T follicular helper cell (primary cell): ENCODE measurements around the gene GRB2.
"Not testable (repeated sequence)": the region's sequence is repeated elsewhere in the genome, so short reads cannot be mapped to it uniquely, and the experiment has no call there.

Experiments used
- DNase-seq: peaks from one replicate; pipeline ENCODE4 v3.0.0-alpha.2; 2020; ENCODE audit warnings: low read depth

Gene GRB2

DNA sequence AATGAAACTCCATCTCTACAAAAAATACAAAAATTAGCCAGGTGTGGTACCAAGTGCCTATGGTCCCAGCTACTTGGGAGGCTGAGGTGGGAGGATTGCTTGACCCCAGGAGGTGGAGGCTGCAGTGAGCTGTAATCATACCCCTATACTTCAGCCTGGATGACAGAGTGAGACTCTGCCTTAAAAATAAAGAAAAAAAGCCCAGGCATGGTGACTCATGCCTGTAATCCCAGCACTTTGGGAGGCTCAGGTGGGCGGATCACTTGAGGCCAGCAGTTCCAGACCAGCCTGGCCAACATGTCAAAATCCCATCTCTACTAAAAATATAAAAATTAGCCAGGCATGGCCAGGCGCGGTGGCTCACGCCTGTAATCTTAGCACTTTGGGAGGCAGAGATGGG lies 125.3 kb downstream of the GRB2 start:
- not testable (repeated sequence) for DNase-seq

DNA sequence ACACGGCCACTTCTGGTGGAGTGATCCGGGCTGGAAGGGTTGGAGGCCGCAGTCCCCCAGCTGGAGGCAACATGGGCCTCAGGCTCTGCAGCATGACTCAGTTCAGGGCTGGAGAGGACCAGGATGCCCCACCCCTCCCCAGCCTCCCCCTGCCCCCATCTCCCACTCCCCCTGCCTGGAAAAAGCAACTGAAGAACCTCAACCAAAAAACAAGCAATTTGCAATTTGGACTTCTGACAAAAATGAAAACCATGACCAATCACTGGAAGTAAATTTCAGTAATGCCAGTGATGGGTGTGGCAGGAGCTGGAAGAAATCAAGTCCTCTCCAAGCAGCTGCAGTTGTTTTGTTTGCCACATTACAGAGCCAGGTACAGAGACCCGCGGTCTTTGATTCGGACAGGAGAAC lies 127.8 kb downstream of the GRB2 start:
- no peak for DNase-seq

DNA sequence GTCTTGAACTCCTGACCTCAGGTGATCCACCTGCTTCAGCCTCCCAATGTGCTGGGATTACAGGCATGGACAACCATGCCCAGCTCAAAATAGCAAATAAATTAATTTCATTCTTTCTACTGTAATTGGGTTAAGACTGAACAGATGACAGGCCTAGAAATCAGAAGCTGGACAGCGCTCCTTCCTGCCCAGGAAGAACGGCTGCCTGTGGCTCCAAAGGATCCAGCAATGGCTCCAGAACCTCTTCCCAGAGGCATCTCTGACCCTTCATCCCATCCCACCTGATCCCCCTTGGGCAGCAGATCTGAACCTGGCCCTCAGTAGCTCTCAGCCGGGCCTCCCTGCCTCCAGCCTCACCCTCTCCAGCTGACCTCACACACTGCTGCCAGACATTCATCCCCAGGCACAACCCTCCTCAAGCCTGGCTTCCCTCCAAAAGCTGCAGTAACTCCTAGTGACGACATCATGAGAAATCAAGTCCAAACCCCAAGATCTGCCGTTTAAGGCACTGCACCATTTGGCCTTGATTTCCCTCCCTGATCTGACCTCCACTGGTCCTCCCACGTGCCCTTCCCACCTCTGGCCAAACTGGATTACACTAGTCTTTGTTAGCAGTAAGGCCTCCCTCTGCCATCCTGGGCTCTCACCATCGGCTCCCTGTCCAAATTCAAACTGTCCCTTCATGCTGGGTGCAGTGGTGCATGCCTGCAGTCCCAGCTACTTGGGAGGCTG lies 131.3 kb downstream of the GRB2 start:
- DNase-seq = no peak

DNA sequence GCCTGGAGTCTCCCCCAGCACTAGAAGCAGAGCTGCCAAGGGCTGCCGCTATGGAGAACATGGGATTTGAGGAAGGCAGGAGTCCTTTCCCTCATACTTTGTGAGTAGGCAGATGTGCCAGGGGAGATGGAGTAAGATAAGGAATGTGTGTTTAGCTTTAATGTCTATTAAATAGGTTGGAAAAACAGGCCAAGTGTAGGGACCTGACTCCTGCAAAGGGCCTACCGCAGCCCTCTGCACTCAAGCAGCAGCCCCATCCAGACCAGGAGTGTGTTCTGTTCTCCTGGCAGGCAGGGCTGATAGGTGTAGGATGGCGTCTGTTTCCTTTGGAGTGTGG lies 132.7 kb downstream of the GRB2 start:
- DNase-seq = no peak

DNA sequence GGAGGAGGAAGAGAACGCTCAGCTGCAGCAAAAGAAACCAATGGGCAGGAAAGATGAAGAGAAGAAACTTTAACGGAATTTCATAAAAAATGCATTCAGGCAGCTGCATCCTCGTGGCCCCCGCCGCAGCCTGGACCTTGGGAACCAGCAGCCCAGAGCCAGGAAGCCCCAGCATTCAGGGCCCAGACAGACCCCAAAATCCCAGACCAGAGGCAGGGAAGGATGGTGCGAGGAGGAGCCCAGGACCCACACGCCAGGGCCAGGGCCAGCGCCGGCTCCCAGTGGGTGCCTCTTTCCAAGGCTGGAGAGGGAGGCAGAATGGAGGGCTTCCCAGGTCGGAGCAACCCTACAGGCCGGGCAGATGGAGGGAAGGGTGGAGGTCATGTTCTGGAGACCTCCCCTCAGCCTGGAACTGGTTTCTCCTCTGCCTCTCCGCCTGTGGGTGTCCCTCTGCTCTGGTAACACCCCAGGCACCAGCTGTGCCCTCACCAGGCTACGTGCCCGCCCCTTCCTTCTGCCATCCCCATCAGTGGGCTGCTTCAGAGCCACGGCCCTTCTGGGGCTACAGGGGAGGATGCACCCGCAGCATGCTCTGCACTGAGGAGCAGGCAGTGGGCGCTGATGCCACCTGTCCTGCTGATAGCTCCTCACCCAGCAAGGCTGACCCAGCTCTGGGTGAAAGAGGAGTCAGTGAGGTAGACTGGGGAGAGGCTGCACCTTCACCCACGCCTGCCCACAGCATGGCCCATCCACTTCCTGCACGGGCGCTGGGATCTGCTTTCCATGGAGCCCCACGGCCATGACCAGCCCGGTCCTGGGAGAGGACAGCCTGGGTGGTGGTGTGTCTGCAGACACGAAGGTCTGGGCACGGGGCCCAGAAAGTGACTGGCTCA lies 133.3 kb downstream of the GRB2 start:
- no peak for DNase-seq

DNA sequence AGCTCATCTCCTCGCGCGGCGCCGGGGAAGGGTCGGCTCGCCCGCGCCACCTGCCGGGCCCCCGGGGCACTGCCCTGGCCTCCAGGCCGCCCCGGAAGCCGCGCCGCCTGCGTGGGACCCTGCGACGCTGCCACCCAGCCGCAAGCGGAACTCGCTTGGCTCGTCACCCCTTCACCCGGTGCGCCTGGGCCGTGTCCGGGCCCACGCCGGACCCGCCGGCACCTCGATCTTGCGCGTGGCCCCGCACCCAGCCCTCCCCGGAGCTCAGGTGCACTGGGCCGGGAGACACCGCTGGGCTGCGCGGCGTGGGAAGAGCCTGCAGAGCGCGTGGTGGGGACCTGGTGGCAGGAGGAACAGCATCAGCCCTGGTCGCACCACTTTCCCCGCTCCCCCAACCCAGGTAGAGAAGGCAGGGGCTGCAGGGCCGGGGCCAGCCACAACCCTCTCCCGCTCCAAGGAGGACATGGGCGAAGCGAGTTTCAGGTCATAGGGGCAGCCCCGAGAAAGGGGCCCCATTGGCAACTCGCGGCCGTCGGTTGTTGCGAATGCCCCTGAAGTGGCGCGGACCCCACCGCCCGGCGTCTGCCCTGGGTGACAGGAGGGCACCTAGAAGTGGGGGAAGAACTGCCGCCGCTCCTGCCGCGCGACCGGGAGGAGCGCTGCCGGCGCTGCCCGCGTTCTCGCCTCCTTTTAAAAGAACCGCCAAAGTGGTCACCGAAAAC lies 134.1 kb downstream of the GRB2 start:
- DNase-seq = peak; percentile 77

DNA sequence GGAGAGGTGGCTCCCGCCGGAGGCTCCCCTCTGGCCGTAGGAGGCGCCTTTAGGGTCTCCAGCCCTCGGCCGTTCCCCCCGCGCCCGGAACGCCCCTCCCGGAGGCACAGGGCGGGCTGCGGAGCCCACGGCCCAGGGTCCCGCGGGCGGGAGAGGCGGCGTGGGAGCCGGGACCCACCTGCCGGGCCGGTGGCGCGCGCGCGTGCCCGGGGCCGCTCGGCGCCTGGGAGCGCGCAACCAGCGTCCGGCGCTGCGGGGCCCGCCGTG lies 134.6 kb downstream of the GRB2 start, which contains the start of gene MIF4GD:
TSS of gene MIF4GD (minus strand) at position 266 of the 267 bp plus-strand sequence. CDS start 1,036 bp downstream, outside the sequence.
- no peak for DNase-seq

DNA sequence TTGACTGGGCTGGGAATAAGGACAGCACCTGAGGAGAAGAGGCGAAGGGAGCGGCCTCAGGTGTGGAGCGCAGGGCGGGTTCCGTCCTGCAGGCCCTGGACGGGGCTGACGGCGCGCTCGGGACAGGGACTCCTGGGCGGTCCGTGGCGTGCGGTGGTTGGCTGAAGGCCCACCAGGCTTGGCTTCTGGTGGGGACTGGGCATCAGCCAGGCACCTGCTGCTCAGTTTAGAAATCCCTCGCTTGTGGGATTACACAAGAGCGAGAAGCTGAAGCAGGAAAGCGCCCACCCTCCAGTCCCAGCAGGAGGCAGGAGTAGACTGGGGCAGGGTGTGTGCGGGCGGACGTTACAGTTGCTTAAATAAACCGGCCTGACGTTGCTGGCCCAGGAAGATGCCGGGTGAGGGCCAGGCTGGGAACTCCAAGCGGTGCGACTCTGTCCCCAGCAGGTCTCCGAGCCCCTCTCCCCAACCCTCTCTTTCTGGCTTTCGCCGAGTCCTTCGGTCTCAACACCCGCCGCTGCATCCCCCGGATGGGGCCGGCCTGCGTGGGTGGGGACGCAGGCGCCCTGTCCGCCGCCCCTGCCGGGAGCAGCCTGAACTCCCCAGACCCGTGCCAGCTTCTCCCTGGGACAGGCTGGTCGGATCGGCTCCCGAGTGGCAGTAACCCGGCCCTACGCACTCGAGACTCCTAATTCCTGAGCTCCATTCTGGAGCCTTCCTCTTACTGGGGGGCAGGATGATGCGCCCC lies 135.1 kb downstream of the GRB2 start:
- peak; percentile 15 for DNase-seq

DNA sequence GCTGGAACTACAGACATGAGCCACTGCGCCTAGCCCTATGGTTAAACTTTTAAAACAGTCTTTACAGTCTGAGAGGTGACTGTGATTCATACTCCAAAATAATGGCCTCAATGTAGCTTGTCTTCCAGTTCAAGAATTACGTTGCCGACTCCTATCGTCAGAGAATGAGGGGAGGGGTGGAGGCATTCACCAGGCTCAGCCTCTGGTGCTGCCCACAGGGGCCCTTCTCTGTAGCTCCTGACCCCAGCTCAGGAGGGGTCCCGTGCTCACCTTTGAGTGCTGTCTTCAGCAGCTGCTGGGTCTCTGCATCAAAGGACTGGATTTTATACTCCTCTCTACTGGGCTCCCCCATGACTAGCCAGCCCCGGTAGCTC lies 135.6 kb downstream of the GRB2 start:
- DNase-seq = no peak
